Stimulated activated naive CD8-positive, alpha-beta T cell treated with anti-CD3 and anti-CD28 coated beads, Interleukin-15, Interleukin-2, amounts not matched to agents 100 U/mL and 50 U/mL, for 24 hours (primary cell): Measurements from ENCODE around the gene PRDM11.
A peak's percentile ranks its signal among the peaks of the same experiment; 100 is the strongest.

Experiments used
- ATAC-seq: fragments of 150-1000 bp; cut with Tn5 transposase; one replicate; pipeline ENCODE4 v1.10.0; 2021
- DNase-seq: peaks from one replicate; pipeline ENCODE4 v3.0.0; 2021

PRDM11 gene

DNA sequence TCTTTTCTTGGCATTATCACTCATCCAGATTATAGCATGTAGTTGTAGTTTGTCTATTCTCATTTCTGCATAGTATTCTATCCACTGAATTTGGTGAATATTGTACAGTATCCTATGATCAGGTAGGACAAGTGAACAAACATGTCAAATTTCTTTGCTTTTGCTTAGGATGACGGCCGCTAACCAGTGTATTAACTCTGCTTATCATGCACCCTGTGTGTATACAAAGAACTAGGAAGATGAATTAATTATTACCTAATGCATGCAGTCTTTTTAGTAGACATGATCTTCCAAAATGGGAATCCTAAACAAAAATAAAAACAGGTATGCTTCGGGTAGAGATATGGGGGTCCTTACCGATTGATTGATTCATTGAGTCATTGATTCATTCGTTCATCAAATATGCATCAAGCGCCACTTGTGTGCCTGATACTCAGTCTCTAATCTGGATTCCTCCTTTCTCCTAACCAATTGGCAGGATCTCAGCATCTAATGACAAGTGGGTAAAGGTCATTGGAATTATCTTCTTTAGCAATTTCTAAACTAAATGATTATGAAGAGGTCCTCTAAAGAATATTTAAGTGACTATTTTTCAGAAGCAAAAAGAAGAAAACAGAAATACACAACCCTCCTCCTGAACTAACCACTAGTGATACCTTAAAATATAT is 27.9 kb downstream of the PRDM11 start:
- no peak for DNase-seq
- ATAC-seq, result no peak

DNA sequence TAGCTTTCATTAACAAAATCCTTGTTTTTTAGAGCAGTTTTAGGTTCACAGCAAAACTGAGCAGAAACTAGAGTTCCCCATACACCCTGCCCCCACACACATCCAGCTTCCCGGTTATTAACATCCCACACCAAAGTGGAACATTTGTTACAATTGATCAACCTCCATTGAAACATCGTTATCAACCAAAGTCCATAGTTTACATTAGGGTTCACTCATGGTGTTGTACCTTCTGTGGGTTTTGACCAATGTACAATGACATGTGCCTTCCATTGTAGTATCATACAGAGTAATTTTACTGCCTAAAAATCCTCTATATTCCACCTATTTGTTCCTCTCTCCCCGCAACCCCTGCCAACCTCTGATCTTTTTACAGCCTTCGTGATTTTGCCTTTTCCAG is 28.5 kb downstream of the PRDM11 start:
- no peak for DNase-seq

GRCh38 chr11:45176996-45177395 is 30.6 kb downstream of the PRDM11 start:
- ATAC-seq (no peak), DNase-seq (no peak)

More for the DNA sequence above, 28.5 kb downstream of the PRDM11 start:
- ATAC-seq, result no peak

GRCh38 chr11:45178223-45178622 is 31.8 kb downstream of the PRDM11 start:
- DNase-seq (no peak), ATAC-seq (no peak)

GRCh38 chr11:45178890-45179671 is 32.6 kb downstream of the PRDM11 start:
- ATAC-seq (no peak), DNase-seq (no peak)

- ATAC-seq, result no peak
- no peak for DNase-seq
Observed at GRCh38 chr11:45179686-45180178, 33.3 kb downstream of the PRDM11 start.

DNA sequence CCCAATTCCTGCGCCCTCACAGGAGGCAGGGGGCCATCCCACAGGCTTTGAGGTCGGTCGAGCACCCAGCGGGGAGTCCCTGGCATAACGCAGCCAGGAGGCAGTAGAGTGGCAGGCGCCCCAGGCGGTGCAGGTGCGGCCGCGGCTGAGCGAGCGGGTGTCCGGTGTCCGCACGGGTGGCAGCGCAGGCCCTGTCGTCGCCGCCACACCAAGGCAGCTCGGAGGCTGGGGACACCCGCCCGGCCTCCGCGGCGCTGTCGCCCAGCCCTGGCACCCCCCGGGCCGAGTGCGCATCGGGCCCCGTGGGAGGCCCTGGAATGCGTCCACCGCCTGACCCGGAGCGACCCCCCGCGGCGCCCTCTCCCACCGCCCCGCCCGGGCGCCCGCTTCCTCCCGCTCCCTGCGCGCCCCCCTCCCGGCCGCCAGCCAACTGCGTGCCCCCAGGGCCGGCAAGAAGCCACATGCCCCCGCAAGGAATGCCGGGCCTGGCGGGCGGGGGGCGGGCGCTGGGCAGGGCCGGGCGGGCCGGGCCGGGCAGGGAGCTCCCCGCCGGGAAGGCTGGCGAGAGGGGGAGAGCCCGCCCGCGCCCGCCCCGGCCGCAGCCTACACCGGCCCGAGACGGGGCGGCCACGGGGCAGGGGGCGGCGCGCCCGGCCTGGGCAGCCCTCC is 33.9 kb downstream of the PRDM11 start:
- ATAC-seq, result peak; percentile 60
- peak; percentile 47 for DNase-seq

- ATAC-seq (peak; percentile 92), DNase-seq (peak; percentile 72)
Observed at GRCh38 chr11:45180848-45181192, 34.4 kb downstream of the PRDM11 start.

DNA sequence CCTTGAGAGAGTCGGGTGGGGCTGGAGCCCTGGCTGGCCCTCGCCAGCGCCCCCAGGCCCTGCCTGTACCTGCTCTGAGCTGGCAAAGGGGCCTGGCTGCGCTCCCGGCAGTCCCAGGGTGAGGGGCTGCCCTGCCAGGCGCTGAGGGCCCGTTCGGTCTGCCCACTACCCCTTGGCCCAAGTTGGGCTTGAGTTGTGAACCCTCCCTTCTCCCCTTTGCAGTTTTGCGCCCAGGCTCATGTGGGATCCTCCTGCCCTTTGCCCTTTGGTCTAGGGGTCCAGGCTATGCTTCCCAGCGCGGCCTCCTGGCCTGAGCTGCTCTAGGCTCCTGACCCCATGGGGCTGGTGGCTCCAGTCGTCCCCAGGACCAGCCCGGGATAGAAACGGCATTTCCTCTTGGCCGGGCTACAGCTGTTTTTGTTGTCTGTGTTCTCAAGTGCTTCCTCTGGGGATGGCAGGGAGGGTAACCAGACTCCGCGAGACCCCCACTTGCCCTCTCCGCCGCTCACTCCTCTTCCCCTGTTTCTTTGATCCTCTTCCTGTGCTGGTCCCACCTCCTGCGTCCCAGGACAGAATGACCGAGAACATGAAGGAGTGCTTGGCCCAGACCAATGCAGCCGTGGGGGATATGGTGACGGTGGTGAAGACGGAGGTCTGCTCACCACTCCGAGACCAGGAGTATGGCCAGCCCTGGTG is 34.9 kb downstream of the PRDM11 start:
- ATAC-seq, result no peak
- no peak for DNase-seq

GRCh38 chr11:45181889-45182550 is 35.6 kb downstream of the PRDM11 start:
- ATAC-seq (no peak), DNase-seq (no peak)

- DNase-seq, result peak; percentile 23
- ATAC-seq, result no peak
Observed at GRCh38 chr11:45182902-45183301, 36.5 kb downstream of the PRDM11 start.

DNA sequence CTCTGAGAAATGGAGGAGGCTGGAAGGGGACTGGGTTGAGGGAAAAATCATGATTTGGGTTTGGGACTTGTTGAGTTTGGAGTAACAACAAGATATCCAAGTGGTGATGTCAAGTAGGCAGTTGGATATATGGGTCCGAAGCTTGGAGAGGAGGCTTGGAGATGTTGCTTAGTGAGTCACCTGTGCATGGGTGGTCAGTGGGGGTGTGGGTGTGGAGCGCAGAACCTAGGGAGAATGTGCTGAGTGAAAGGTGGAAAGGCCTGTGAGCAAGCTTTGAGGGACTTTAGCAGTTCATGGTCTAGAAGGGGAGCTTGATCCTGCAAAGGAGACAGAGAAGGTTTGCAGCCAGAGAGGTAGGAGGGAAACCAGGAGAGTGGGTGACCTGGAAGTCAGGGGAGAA is 38.2 kb downstream of the PRDM11 start:
- ATAC-seq (no peak), DNase-seq (no peak)

DNA sequence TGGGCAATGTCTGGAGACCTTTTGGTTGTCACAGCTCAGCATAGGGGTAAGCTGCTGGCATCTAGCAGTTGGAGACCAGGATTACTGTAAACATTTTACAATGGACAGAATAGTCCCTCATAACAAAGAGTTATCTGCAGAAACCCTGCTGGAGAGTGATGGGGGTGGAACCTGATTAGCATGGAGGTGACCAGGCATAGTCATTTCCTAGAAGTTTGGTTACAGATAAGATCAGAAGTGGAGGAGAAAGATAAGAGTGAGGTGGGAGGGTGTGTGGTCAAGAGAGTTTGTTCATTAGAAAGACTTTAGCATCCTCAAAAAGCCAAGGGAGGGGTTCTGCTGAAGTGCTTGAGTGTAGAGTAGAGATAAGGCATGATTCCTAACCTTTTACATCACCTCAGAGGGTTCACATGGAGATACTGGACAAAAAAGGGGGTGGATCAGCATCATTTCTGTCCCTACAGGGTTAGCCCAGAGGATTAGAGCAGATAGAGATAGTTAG is 38.8 kb downstream of the PRDM11 start:
- DNase-seq (no peak), ATAC-seq (no peak)

GRCh38 chr11:45187375-45187774 is 40.9 kb downstream of the PRDM11 start:
- ATAC-seq (no peak), DNase-seq (no peak)

GRCh38 chr11:45188127-45188526 is 41.7 kb downstream of the PRDM11 start:
- ATAC-seq, result peak; percentile 36
- no peak for DNase-seq

GRCh38 chr11:45189230-45189629 is 42.8 kb downstream of the PRDM11 start:
- ATAC-seq (no peak), DNase-seq (no peak)

GRCh38 chr11:45193695-45194094 is 47.3 kb downstream of the PRDM11 start:
- no peak for DNase-seq
- ATAC-seq, result no peak

DNA sequence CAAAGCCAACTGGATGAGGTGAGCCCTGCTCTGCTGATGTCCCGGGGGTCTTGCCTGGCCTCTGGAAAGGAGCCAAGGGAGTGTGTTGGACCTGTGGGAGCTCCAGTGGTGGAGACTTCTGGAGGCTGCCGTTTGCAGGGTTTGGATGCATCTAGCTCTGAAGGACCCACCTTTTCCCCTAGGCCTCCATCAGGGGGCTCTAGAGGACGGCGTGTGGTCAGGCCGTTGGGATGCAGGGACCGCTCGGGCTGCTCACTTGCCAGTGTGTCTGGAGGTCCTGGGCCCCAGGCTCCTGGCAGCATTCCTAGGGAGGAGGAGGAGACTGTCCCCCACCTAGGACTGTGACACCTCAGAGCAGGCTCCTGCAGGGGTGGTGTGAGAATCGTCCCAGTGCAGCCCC is 58.3 kb downstream of the PRDM11 start:
- ATAC-seq (no peak), DNase-seq (no peak)

DNA sequence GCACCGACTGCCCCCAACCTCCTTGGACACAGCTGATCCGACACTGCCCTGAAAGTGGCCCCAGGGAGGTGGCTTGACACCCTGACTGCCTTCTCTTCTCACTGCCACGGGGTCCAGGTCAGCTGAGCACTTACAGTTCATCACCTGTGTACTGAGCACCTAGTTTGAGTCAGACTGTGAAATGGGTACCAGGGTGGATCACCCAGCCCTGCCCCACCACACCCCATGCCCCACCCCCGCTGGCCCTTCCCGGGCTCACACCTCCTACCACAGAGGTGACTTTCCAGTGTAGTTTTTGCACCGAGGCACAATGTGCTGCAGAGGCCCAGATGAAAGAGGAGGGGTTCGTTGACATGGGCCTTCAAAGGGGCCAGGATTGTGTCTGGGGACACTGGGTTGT is 59.5 kb downstream of the PRDM11 start:
- ATAC-seq (no peak), DNase-seq (no peak)

DNA sequence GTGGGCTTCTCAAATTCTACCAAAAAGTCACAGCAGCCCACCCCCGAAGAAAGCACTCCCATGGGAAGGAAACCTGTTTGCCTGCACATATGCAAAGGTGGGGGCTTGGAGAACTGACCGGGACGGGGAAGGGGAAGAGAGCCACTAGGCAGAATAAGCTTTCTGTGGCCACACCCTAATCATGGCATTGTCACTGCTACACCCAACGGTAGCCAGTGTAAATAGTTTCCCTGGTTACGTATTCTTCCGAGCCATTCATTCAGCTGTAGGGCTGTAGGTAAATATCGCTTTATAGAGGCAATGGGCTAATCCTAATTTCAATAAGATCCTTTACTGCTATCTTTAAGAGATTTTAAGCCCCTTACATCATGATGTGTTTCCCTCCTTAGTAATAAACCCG is 61.7 kb downstream of the PRDM11 start:
- DNase-seq (no peak), ATAC-seq (no peak)

GRCh38 chr11:45209000-45209879 is 62.8 kb downstream of the PRDM11 start:
- ATAC-seq (no peak), DNase-seq (no peak)
